DOHH2 (cell line): ENCODE measurements around the gene MS4A6E.

ENCODE experiments used
- CTCF ChIP-seq: fragments of 200-600 bp; sonication (generic); IDR thresholded peaks from one replicate; pipeline ENCODE4 v1.5.1; 2014; ENCODE audit warnings: antibody characterized with exemption, mild to moderate bottlenecking, low read depth, low read length; ENCODE audit not compliant: poor library complexity, severe bottlenecking
- EZH2phosphoT487 ChIP-seq: fragments of 200-600 bp; sonication (generic); IDR thresholded peaks from 2 replicates; pipeline ENCODE4 v1.6.1; 2017; ENCODE audit warnings: borderline replicate concordance, mild to moderate bottlenecking, antibody characterized with exemption, low read length, moderate library complexity, mixed read lengths

- no peak for TF ChIP-seq CTCF
- no peak for TF ChIP-seq EZH2phosphoT487
Measured at GRCh38 chr11:60339356-60339755, 12.3 kb downstream of the MS4A6E start.
